Common myeloid progenitor, CD34-positive (primary cell): ENCODE data around the gene MYO10.
A peak's percentile ranks its signal among the peaks of the same experiment; 100 is the strongest.

ENCODE experiments used
- CTCF ChIA-PET: fragments of 350-600 bp; sonication (Branson Sonifier 250); formaldehyde crosslinking; loops from one replicate; lab custom pipeline; 2021; ENCODE audit warnings: antibody characterized with exemption; lab: Charles Lee
- POLR2A ChIA-PET: fragments of 350-600 bp; sonication (Branson Sonifier 250); formaldehyde crosslinking; loops from one replicate; lab custom pipeline; 2021; ENCODE audit warnings: antibody characterized with exemption; lab: Charles Lee
- DNase-seq, 3 donors: peaks; one replicate each; pipeline versions ENCODE4 v3.0.0 to v3.0.0-alpha.2; 2013
- H3K27ac ChIP-seq, 2 experiments: 1 replicate in 1 of 2; 2 replicates in 1 of 2; pipeline ENCODE4 v1.7.0; 2013; ENCODE audit warnings: inconsistent platforms in 2 of 2, low read length in 2 of 2, mild to moderate bottlenecking in 2 of 2, low read depth in 1 of 2, moderate library complexity in 1 of 2; ENCODE audit not compliant: severe bottlenecking in 2 of 2, insufficient read depth in 1 of 2, poor library complexity in 1 of 2
- H3K27me3 ChIP-seq, 5 experiments: replicated peaks in 2 of 5; 1 replicate in 3 of 5; 2 replicates in 2 of 5; pipeline versions ENCODE4 v1.6.1 to v1.7.0; 2013; ENCODE audit warnings: low read length in 4 of 5, mild to moderate bottlenecking in 2 of 5, moderate library complexity in 2 of 5, inconsistent platforms in 1 of 5; ENCODE audit not compliant: insufficient read depth in 5 of 5, control insufficient read depth in 4 of 5
- H3K36me3 ChIP-seq, 4 experiments: 1 replicate in 2 of 4; 2 replicates in 2 of 4; pipeline versions ENCODE4 v1.6.1 to v1.7.0; 2013; ENCODE audit warnings: low read length in 3 of 4, control low read depth in 1 of 4, mild to moderate bottlenecking in 1 of 4; ENCODE audit not compliant: control insufficient read depth in 4 of 4, insufficient read depth in 4 of 4
- H3K4me1 ChIP-seq, 4 experiments: 1 replicate in 3 of 4; 2 replicates in 1 of 4; pipeline versions ENCODE4 v1.6.1 to v1.7.1; 2013; ENCODE audit warnings: low read length in 3 of 4, mild to moderate bottlenecking in 3 of 4, control low read depth in 1 of 4, inconsistent platforms in 1 of 4, moderate library complexity in 1 of 4; ENCODE audit not compliant: control insufficient read depth in 4 of 4, insufficient read depth in 4 of 4; ENCODE audit errors: control extremely low read depth in 1 of 4
- H3K4me3 ChIP-seq, 7 experiments: 1 replicate in 4 of 7; 2 replicates in 3 of 7; pipeline versions ENCODE4 v1.5.1 to v1.7.0; 2013; ENCODE audit warnings: mild to moderate bottlenecking in 7 of 7, low read length in 6 of 7, moderate library complexity in 6 of 7, inconsistent platforms in 2 of 7, low read depth in 2 of 7, control low read depth in 1 of 7; ENCODE audit not compliant: insufficient read depth in 4 of 7, control insufficient read depth in 1 of 7; ENCODE audit errors: extremely low read depth in 1 of 7
- H3K9me3 ChIP-seq, 5 experiments: 1 replicate in 4 of 5; 2 replicates in 1 of 5; pipeline versions ENCODE4 v1.6.1 to v1.7.1; 2013; ENCODE audit warnings: low read length in 4 of 5, mild to moderate bottlenecking in 2 of 5, inconsistent platforms in 1 of 5, low read depth in 1 of 5, moderate library complexity in 1 of 5; ENCODE audit not compliant: control insufficient read depth in 4 of 5, insufficient read depth in 2 of 5; ENCODE audit errors: control extremely low read depth in 1 of 5
- WGBS: methylation state at CpG from one replicate; pipeline ENCODE4 v1.1.5; 2013; ENCODE audit not compliant: insufficient coverage; 5-methylcytosine and 5-hydroxymethylcytosine counted together

Gene MYO10

DNA sequence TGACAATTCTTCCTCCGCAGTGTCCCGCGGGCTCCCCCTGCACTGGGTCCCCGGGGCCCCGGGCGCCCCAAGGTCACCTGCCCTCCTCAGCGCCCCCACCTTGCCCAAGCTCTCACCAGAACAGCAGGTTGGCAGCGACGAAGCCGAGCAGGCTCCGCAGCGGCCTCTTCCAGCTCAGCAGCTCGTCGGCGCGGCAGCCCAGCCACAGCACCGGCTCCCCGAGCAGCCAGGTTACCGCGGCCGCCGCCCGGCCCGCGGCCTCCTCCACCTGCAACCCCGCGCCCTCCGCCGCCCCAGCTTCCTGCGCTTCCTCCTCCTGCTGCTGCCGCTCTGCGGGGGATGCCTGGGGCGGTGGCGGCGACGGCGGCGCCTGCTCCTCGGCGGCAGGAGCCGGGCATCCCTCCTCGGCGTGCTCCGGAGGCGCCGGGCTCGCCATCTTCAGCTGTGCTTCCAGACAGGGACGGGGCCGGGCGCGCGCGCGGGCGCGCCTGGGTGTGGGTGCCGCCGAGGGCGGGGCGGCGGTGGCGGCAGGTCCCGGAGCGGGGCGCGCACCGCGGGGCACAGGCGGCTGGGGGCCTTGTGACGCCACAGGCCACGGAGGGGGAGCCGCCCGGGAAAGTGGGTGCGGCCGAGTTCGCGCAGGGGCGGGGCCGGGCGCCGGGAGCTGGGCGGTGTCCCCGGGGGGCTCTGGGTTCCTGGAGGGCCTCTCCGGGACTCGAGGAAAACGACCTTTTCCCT, 319.4 kb downstream of the MYO10 start, which contains the start of gene RETREG1:
Gene RETREG1, minus strand, starts transcription at position 462 of the 738 bp plus-strand sequence. Its CDS starts 26 bp downstream, at position 436.
- Histone ChIP-seq H3K27ac (peak within 1 kb of the TSS in 1 of 2 experiments; percentile 69), H3K36me3 (no peaks in the 10 kb centered on the region), H3K27me3 (peaks cover 0 to 5% (median 4%) of the 10 kb centered on the region in 5 experiments), H3K4me1 (peaks cover 5 to 25% (median 21%) of the 10 kb centered on the region in 4 experiments), H3K9me3 (no peaks in the 10 kb centered on the region), H3K4me3 (peak within 1 kb of the TSS; percentile 55 to 83 (median 68))
- ChIA-PET POLR2A (interaction anchor here (0.5 to 1.0 kb wide), 3 partner anchors 9 to 34 kb away, joined by 3 read pairs; no protein-coding TSS in a partner anchor), CTCF (interaction anchor here (0.8 to 2.8 kb wide), 2 partner anchors 9 to 11 kb away, joined by 3 to 12 read pairs; no protein-coding TSS in a partner anchor)
- DNase-seq: peak; percentile 48 to 83 (median 79)
- WGBS: under 1% methylated on average over 62 of the region's 86 CpGs

GRCh38 chr5:16615741-16616535, 320.1 kb downstream of the MYO10 start:
- peaks cover 5 to 25% (median 21%) of the 10 kb centered on the region in 4 experiments for H3K4me1 ChIP-seq
- H3K9me3 ChIP-seq: no peaks in the 10 kb centered on the region
- no peak overlapping the region for H3K27ac ChIP-seq
- WGBS: 21% methylated on average over 31 of the region's 31 CpGs
- POLR2A ChIA-PET: interaction anchor here (0.6 to 1.0 kb wide), 2 partner anchors 9 to 150 kb away, joined by 3 read pairs; no protein-coding TSS in a partner anchor
- DNase-seq: peak in 1 of 3 donors; percentile 14
- no peaks in the 10 kb centered on the region for H3K36me3 ChIP-seq
- H3K27me3 ChIP-seq: peaks cover 0 to 5% (median 4%) of the 10 kb centered on the region in 5 experiments
- H3K4me3 ChIP-seq: peak overlapping the region; percentile 55 to 83 (median 68)
- CTCF ChIA-PET: interaction anchor here (0.8 to 2.8 kb wide), 2 partner anchors 8 to 11 kb away, joined by 3 to 12 read pairs; no protein-coding TSS in a partner anchor

DNA sequence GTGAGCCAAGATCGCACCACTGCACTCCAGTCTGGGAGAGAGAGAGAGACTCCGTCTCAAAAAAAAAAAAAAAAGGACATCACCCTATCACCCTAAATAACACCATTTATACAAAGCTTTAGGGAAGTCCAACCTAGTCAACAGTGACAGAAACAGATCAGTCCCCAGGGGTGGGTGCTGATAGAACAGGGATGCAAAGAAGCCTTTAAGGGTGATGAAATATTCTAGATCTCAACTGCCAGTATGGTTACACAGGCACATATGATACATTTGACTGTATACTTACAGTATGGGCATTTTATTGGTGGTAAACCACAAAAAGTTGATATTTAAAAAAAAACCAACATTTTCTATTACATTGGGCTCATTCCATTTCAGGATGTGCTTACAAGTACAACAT, 324.1 kb downstream of the MYO10 start:
- ChIA-PET CTCF (interaction anchor here (1.0 kb wide), 1 partner anchor 80 kb away, joined by 3 read pairs; no protein-coding TSS in a partner anchor), POLR2A (no interaction called here)
- Histone ChIP-seq H3K27me3 (peaks cover 0 to 5% (median 4%) of the 10 kb centered on the region in 5 experiments), H3K4me3 (no peak overlapping the region), H3K36me3 (no peaks in the 10 kb centered on the region), H3K9me3 (no peaks in the 10 kb centered on the region), H3K27ac (no peak overlapping the region), H3K4me1 (peaks cover 5 to 11% (median 11%) of the 10 kb centered on the region in 4 experiments)
- 100% methylated on average over 1 of the region's 2 CpGs for WGBS
- peak in 2 of 3 donors; percentile 15 to 25 for DNase-seq
